Fibroblast of skin of abdomen (primary cell): ENCODE data around the gene TGFB2.

Experiments
- DNase-seq: peaks from one replicate; pipeline ENCODE4 v3.0.0-alpha.2; 2013

TGFB2 gene

DNA sequence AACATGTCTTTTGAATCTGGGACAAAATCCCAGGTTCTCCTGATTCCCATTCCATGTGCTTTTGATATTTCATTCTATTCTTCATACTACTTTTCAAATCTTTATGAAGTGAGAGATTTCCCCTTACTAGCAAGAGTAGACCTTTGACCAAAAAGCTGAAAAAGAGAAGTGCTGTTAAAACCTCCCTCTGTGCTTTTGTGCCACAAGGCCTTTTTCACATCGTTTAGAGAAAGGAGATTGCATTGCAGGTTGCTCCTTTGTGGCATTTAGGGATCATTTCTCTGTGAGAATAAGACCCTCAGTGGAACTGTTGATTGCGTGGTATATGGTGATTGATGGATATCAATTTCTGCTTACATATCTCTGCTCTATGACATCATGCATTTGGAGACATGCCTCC, 148.8 kb downstream of the TGFB2 start:
- DNase-seq: no peak
